Effector memory CD4-positive, alpha-beta T cell (primary cell): ENCODE measurements around the gene NFATC2.

Experiments used
- DNase-seq, 3 donors: peaks; one replicate each; pipeline ENCODE4 v3.0.0-alpha.2; 2020
- H3K27ac ChIP-seq: 2 replicates; pipeline ENCODE4 v1.7.0; 2013; ENCODE audit warnings: mild to moderate bottlenecking, low read length, moderate library complexity; ENCODE audit not compliant: insufficient read depth, poor library complexity, severe bottlenecking
- H3K27me3 ChIP-seq: replicated peaks from 2 replicates; pipeline ENCODE4 v1.7.0; 2013; ENCODE audit warnings: mild to moderate bottlenecking, low read length; ENCODE audit not compliant: insufficient read depth, control insufficient read depth, poor library complexity, severe bottlenecking
- H3K36me3 ChIP-seq: 2 replicates; pipeline ENCODE4 v1.7.0; 2013; ENCODE audit warnings: mild to moderate bottlenecking, low read length, moderate library complexity; ENCODE audit not compliant: control insufficient read depth, insufficient read depth
- H3K4me1 ChIP-seq: 2 replicates; pipeline ENCODE4 v1.7.0; 2013; ENCODE audit warnings: low read length, mild to moderate bottlenecking; ENCODE audit not compliant: control insufficient read depth, insufficient read depth, poor library complexity, severe bottlenecking
- H3K4me3 ChIP-seq: 2 replicates; pipeline ENCODE4 v1.7.0; 2013; ENCODE audit warnings: low read length, low read depth, mild to moderate bottlenecking; ENCODE audit not compliant: insufficient read depth, poor library complexity, severe bottlenecking
- H3K9me3 ChIP-seq: 2 replicates; pipeline ENCODE4 v1.7.0; 2013; ENCODE audit warnings: mild to moderate bottlenecking, low read length, moderate library complexity; ENCODE audit not compliant: control insufficient read depth

The NFATC2 gene

GRCh38 chr20:51581571-51581970 is 39.1 kb upstream of the NFATC2 start:
- Histone ChIP-seq H3K27ac (no peak overlapping the region), H3K4me3 (no peak overlapping the region), H3K27me3 (no peaks in the 10 kb centered on the region), H3K4me1 (no peaks in the 10 kb centered on the region), H3K9me3 (no peaks in the 10 kb centered on the region), H3K36me3 (no peaks in the 10 kb centered on the region)
- DNase-seq = no peak

- no peaks in the 10 kb centered on the region for H3K27me3 ChIP-seq
- H3K27ac ChIP-seq = no peak overlapping the region
- DNase-seq = no peak
- no peak overlapping the region for H3K4me3 ChIP-seq
- H3K4me1 ChIP-seq = no peaks in the 10 kb centered on the region
- no peaks in the 10 kb centered on the region for H3K9me3 ChIP-seq
- no peaks in the 10 kb centered on the region for H3K36me3 ChIP-seq
Observed at GRCh38 chr20:51579137-51579536, 36.6 kb upstream of the NFATC2 start.

- no peaks in the 10 kb centered on the region for H3K4me1 ChIP-seq
- no peaks in the 10 kb centered on the region for H3K27me3 ChIP-seq
- H3K9me3 ChIP-seq = no peaks in the 10 kb centered on the region
- DNase-seq = no peak
- no peak overlapping the region for H3K4me3 ChIP-seq
- no peaks in the 10 kb centered on the region for H3K36me3 ChIP-seq
- H3K27ac ChIP-seq = no peak overlapping the region
Observed at GRCh38 chr20:51578145-51578459, 35.6 kb upstream of the NFATC2 start.

- no peaks in the 10 kb centered on the region for H3K27me3 ChIP-seq
Observed at GRCh38 chr20:51577432-51578144, 35.1 kb upstream of the NFATC2 start.

GRCh38 chr20:51575486-51575885 is 33.0 kb upstream of the NFATC2 start:
- no peak overlapping the region for H3K4me3 ChIP-seq
- H3K27me3 ChIP-seq = no peaks in the 10 kb centered on the region
- H3K27ac ChIP-seq = no peak overlapping the region
- no peaks in the 10 kb centered on the region for H3K36me3 ChIP-seq
- no peaks in the 10 kb centered on the region for H3K4me1 ChIP-seq
- H3K9me3 ChIP-seq = no peaks in the 10 kb centered on the region
- DNase-seq = no peak

More at GRCh38 chr20:51577432-51578144, 35.1 kb upstream of the NFATC2 start:
- Histone ChIP-seq H3K9me3 (no peaks in the 10 kb centered on the region), H3K36me3 (no peaks in the 10 kb centered on the region), H3K4me3 (no peak overlapping the region), H3K4me1 (no peaks in the 10 kb centered on the region), H3K27ac (no peak overlapping the region)
- no peak for DNase-seq

GRCh38 chr20:51574248-51575033 is 31.9 kb upstream of the NFATC2 start:
- Histone ChIP-seq H3K4me1 (no peaks in the 10 kb centered on the region), H3K9me3 (no peaks in the 10 kb centered on the region), H3K4me3 (no peak overlapping the region), H3K36me3 (no peaks in the 10 kb centered on the region), H3K27me3 (no peaks in the 10 kb centered on the region), H3K27ac (no peak overlapping the region)
- no peak for DNase-seq

- H3K9me3 ChIP-seq = no peaks in the 10 kb centered on the region
Observed at GRCh38 chr20:51573576-51574243, 31.2 kb upstream of the NFATC2 start.

GRCh38 chr20:51571460-51571794 is 28.9 kb upstream of the NFATC2 start:
- Histone ChIP-seq H3K27ac (no peak overlapping the region), H3K4me1 (no peaks in the 10 kb centered on the region), H3K4me3 (no peak overlapping the region), H3K9me3 (no peaks in the 10 kb centered on the region), H3K36me3 (no peaks in the 10 kb centered on the region), H3K27me3 (no peaks in the 10 kb centered on the region)
- DNase-seq = no peak

More at GRCh38 chr20:51573576-51574243, 31.2 kb upstream of the NFATC2 start:
- DNase-seq = no peak
- Histone ChIP-seq H3K27me3 (no peaks in the 10 kb centered on the region), H3K4me1 (no peaks in the 10 kb centered on the region), H3K27ac (no peak overlapping the region), H3K4me3 (no peak overlapping the region), H3K36me3 (no peaks in the 10 kb centered on the region)

GRCh38 chr20:51570739-51571459 is 28.4 kb upstream of the NFATC2 start:
- H3K9me3 ChIP-seq = no peaks in the 10 kb centered on the region
- no peak for DNase-seq

More at GRCh38 chr20:51570739-51571459, 28.4 kb upstream of the NFATC2 start:
- H3K27ac ChIP-seq = no peak overlapping the region
- H3K36me3 ChIP-seq = no peaks in the 10 kb centered on the region
- H3K27me3 ChIP-seq = no peaks in the 10 kb centered on the region
- H3K4me3 ChIP-seq = no peak overlapping the region
- no peaks in the 10 kb centered on the region for H3K4me1 ChIP-seq
